ENCODE results near the gene HBG2. TPM values are rescaled to one million over a fixed set of nuclear protein-coding genes. Genes with fewer than 3 reads are reported as not detected.

The HBG2 gene
- total and polyA plus RNA-seq, 2 experiments from 2014 or later: not detected

- Histone ChIP-seq H3K4me3 (no peak within 1 kb of the TSS), H3K4me1 (ENCODE audit: insufficient read depth) (no peaks in the 10 kb centered on the region), H4K20me1 (replicated peaks; ENCODE audit: insufficient read depth) (no peaks in the 10 kb centered on the region), H3K27ac (ENCODE audit: low read depth) (no peak within 1 kb of the TSS), H3K36me3 (ENCODE audit: insufficient read depth) (no peaks in the 10 kb centered on the region), H2AFZ (no peak within 1 kb of the TSS), H3K9me2 (ENCODE audit: insufficient read depth) (no peaks in the 10 kb centered on the region), H3K79me2 (replicated peaks; ENCODE audit: insufficient read depth) (no peaks in the 10 kb centered on the region), H3K27me3 (ENCODE audit: insufficient read depth) (no peaks in the 10 kb centered on the region), H3K4me2 (no peak within 1 kb of the TSS), H3F3A (replicated peaks; ENCODE audit: low read depth) (no peaks in the 10 kb centered on the region)
- Mint-ChIP-seq H3K4me3 (no peak within 1 kb of the TSS), H3K27me3 (ENCODE audit: insufficient read depth, low read depth, poor library complexity) (no peaks in the 10 kb centered on the region), H3K36me3 (ENCODE audit: low read depth) (peaks cover 5% of the 10 kb centered on the region; the same call in 2 of the 3 replicates), H3K9me3 (peaks cover 12% of the 10 kb centered on the region), H3K4me1 (no peaks in the 10 kb centered on the region), H3K27ac (no peak within 1 kb of the TSS)
- ATAC-seq: no peak
- DNase-seq (ENCODE audit: low spot score): no peak
- no peak for TF ChIP-seq POLR2AphosphoS5 (IDR thresholded peaks at IDR 0.05; ENCODE audit: low read depth)
- no peak for TF ChIP-seq STAT1 (IDR thresholded peaks at IDR 0.05; ENCODE audit: unreplicated experiment)
- no peak for TF ChIP-seq CREB1 (CRISPR knock-in tag; IDR thresholded peaks at IDR 0.05; ENCODE audit: low read depth)
Measured at GRCh38 chr11:5226732-5227310, 27.8 kb downstream of the HBG2 start, which contains the start of gene HBB. HBB (minus strand) TSS chr11:5227071; CDS start chr11:5227021, 50 bp downstream.

- Mint-ChIP-seq H3K36me3 (ENCODE audit: low read depth) (peaks cover 12% of the 10 kb centered on the region; the same call in 2 of the 3 replicates), H3K4me1 (no peaks in the 10 kb centered on the region), H3K27me3 (ENCODE audit: insufficient read depth, low read depth, poor library complexity) (no peaks in the 10 kb centered on the region), H3K9me3 (peaks cover 25% of the 10 kb centered on the region), H3K27ac (no peak overlapping the region), H3K4me3 (no peak overlapping the region)
- no peak overlapping the region for H3K4me3 ChIP-seq
- no peaks in the 10 kb centered on the region for H3K4me1 ChIP-seq (ENCODE audit: insufficient read depth)
- H2AFZ ChIP-seq: no peak overlapping the region
- no peaks in the 10 kb centered on the region for H3K27me3 ChIP-seq (ENCODE audit: insufficient read depth)
- no peak overlapping the region for H3K4me2 ChIP-seq
- no peak overlapping the region for H3K27ac ChIP-seq (ENCODE audit: low read depth)
- DNase-seq (ENCODE audit: low spot score) (no peak), ATAC-seq (no peak)
- H3F3A ChIP-seq (replicated peaks; ENCODE audit: low read depth): no peaks in the 10 kb centered on the region
- no peaks in the 10 kb centered on the region for H3K9me2 ChIP-seq (ENCODE audit: insufficient read depth)
- no peaks in the 10 kb centered on the region for H3K79me2 ChIP-seq (replicated peaks; ENCODE audit: insufficient read depth)
- H3K36me3 ChIP-seq (ENCODE audit: insufficient read depth): no peaks in the 10 kb centered on the region
- H4K20me1 ChIP-seq (replicated peaks; ENCODE audit: insufficient read depth): no peaks in the 10 kb centered on the region
- TF ChIP-seq REST (IDR thresholded peaks at IDR 0.05; ENCODE audit: unreplicated experiment) (no peak), STAT1 (IDR thresholded peaks at IDR 0.05; ENCODE audit: unreplicated experiment) (no peak), CTCF (conservative IDR thresholded peaks at IDR 0.05; ENCODE audit: low read depth in 2 of 2) (no peak), ZNF462 (CRISPR knock-in tag; IDR thresholded peaks at IDR 0.05) (no peak), ETS1 (IDR thresholded peaks at IDR 0.05) (no peak), NANOG (IDR thresholded peaks at IDR 0.05; ENCODE audit: borderline replicate concordance) (no peak), POLR2AphosphoS5 (IDR thresholded peaks at IDR 0.05; ENCODE audit: low read depth) (no peak), JUNB (IDR thresholded peaks at IDR 0.05; ENCODE audit: unreplicated experiment) (no peak)
Measured at GRCh38 chr11:5225480-5225871, 29.1 kb downstream of the HBG2 start.

All from GM23338 (cell line).